Stimulated activated CD8-positive, alpha-beta memory T cell treated with anti-CD3 and anti-CD28 coated beads, Interleukin-7, amount 100 ng/mL, for 1 hour (primary cell): ENCODE results near the gene NHS.

Experiments used
- DNase-seq, 2 donors: peaks; one replicate each; pipeline ENCODE4 v3.0.0-alpha.2; 2020; ENCODE audit warnings: low read depth in 2 of 2

NHS gene

DNA sequence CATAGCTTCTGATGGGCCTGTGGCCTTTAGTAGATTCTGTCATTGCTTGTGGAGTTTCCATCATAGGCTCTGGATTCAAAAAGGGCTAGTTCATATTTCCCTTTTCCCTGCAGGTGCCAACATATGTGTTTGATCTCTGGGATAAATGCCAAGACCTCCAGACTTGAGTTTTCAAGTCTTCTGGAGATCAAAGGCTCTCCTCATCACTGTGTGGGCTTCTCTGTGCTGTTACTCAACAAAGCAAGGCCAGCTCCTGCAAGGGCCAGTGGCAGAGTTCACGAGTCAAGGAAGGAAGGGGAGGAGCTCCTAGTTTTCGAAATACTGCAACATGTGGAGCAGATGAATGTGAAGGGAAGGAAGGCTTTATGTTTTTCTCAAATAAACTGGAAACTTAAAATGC, 299.6 kb downstream of the NHS start:
- DNase-seq: no peak

GRCh38 chrX:17679261-17679660, 304.3 kb downstream of the NHS start:
- no peak for DNase-seq

- no peak for DNase-seq
These were observed 304.8 kb downstream of the NHS start for GRCh38 chrX:17679820-17680219.

- no peak for DNase-seq
These were observed 305.9 kb downstream of the NHS start for GRCh38 chrX:17680732-17681413.

- no peak for DNase-seq
These were observed 307.3 kb downstream of the NHS start for GRCh38 chrX:17682259-17682658.

DNA sequence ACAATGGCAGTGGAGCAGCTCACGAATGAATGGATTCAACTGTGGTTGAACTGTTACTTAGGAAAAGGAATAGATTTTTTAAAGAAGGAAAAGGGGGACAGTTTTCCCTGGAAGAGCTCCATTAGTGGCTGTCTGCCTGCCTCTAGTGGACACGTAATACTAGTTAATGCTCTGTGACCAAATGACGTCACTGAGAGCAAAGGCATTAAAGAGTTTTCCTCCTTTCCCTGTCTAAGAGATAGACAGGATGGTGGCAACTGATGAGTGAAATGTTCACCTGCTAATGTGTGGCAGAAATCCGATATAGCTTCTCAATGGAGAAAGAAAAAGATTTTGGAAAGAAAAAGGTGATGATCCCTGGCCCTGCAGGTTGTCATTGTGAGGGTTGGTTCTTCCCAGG, 310.0 kb downstream of the NHS start:
- DNase-seq: no peak

DNA sequence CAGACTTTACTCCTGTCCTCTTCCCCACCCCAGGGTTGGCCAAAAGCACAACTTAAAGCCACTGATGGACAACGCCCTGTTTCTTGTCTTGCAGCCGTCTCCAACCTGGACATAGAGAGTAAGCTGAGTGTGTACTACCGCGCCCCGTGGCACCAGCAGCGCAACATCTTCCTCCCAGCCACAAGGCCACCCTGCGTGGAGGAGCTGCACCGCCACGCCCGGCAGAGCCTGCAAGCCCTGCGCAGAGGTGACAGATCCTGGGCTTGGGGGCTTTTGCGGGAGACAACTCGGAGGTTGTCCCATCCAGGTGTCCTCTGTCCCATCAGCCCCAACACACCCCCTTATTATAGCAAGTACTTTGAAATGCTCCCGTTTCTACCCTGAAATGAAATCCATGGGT, 312.6 kb downstream of the NHS start:
- DNase-seq: no peak

- no peak for DNase-seq
These were observed 315.0 kb downstream of the NHS start for GRCh38 chrX:17689971-17690409.

GRCh38 chrX:17692709-17693346, 317.8 kb downstream of the NHS start:
- no peak for DNase-seq

DNA sequence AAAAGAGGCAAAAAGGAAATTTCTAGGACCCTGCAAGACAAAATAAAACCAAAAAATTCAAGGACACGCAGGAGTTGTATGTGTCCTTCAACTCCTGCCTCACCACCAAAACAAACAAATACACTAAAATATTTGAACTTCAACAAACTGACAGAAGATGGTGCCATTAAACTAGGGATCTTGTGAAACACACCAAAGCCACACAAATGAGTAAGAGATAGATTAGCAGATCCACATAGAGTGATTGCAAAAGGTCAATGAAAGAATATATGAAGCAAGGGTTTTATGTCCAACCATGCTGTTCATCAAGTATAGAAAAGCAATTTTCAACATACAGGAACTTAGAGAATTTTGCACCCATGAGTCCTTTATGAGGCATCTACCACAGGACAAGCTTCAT, 322.2 kb downstream of the NHS start:
- no peak for DNase-seq

GRCh38 chrX:17700976-17701375, 326.0 kb downstream of the NHS start:
- DNase-seq: no peak

GRCh38 chrX:17703201-17703600, 328.2 kb downstream of the NHS start:
- no peak for DNase-seq

- no peak for DNase-seq
These were observed 330.2 kb downstream of the NHS start for GRCh38 chrX:17705211-17705610.

GRCh38 chrX:17706676-17707075, 331.7 kb downstream of the NHS start:
- no peak for DNase-seq

DNA sequence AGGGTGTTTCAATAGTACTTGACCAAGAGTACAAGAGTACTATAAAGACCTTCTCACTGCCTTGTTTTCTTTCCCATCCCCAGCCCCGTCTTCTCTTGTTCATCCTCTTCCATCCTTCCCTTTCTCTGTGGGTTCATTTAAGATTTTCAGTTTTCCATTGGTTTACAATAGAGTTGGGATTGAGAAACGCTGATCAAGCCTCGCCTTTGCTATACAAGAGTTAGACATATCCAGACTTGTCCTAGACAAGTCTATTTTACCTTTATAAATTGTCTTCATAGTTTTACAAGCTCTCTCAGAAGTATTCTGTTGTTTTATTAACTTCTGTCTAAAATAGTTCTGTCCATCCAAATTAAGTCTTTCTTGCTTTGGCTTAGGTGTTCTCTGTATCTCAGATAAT, 332.7 kb downstream of the NHS start:
- DNase-seq: no peak

GRCh38 chrX:17710871-17711301, 335.9 kb downstream of the NHS start:
- no peak for DNase-seq

DNA sequence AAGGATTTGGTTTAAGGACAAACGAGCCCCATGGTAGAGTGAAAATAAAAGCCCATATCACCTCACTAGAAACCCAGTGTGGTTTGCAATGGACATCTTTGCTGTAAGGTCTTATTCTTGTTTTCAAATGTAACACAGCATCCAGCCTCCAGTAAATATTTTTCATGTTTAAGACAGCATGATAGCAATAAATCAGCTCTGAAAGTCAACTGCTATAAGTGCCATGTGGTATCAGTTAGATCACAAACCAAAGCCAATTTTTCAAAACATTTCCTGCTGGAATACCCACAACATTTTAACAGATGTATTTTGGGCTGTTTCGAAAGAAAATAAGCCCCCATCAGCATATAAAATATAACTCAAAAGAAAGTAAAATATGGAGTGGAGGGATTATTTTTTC, 338.3 kb downstream of the NHS start:
- DNase-seq: no peak

- no peak for DNase-seq
These were observed 343.7 kb downstream of the NHS start for GRCh38 chrX:17718649-17719165.

DNA sequence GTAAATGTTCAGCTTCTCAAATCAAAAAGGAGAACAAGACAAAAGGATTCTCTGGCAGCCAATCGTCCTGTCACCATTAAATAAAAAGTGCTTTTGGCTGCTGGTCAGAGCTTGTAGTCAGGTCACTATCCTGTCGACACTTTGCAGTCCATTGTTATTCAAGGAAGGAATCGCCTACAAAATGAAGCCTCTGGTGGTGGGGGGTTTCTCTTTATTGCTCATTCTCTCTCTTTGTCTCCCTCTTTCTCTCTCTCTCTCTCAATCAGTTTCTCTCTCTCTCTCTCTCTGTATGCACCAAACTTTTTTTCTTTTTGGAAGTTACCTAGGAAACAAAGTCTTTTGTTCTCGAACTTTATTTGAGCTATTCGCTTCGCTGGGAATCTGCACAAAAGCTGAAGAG, 344.7 kb downstream of the NHS start:
- DNase-seq: no peak

DNA sequence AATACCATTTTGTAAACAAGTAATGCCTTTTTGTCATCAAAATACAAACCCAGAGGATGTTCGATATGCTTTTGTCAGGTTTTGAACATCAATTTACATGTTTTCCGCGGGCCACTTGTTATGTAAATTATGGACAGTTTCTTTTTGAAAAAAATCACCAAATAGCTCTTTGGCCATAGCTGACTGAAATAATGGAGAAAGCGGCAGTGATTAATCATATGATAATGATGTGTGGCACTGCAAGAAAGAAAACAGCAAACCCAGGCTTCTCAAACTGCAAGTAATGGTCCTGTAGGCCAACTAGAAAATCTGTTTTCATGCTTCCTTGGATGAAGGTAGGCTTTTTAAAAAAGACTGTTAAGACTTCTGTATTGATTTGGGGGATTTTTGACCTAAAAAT, 346.7 kb downstream of the NHS start:
- no peak for DNase-seq

GRCh38 chrX:17725181-17725580, 350.2 kb downstream of the NHS start:
- DNase-seq: no peak

GRCh38 chrX:17732138-17732783, 357.3 kb downstream of the NHS start:
- no peak for DNase-seq

- no peak for DNase-seq
These were observed 360.4 kb downstream of the NHS start for GRCh38 chrX:17735406-17735805.
